ENCODE measurements around the gene STXBP1.

- TF ChIP-seq, protein P1, sequence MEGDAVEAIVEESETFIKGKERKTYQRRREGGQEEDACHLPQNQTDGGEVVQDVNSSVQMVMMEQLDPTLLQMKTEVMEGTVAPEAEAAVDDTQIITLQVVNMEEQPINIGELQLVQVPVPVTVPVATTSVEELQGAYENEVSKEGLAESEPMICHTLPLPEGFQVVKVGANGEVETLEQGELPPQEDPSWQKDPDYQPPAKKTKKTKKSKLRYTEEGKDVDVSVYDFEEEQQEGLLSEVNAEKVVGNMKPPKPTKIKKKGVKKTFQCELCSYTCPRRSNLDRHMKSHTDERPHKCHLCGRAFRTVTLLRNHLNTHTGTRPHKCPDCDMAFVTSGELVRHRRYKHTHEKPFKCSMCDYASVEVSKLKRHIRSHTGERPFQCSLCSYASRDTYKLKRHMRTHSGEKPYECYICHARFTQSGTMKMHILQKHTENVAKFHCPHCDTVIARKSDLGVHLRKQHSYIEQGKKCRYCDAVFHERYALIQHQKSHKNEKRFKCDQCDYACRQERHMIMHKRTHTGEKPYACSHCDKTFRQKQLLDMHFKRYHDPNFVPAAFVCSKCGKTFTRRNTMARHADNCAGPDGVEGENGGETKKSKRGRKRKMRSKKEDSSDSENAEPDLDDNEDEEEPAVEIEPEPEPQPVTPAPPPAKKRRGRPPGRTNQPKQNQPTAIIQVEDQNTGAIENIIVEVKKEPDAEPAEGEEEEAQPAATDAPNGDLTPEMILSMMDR (IDR thresholded peaks at IDR 0.05), result no peak
- no peak for TF ChIP-seq EP300 (IDR thresholded peaks at IDR 0.05)
- no peak for TF ChIP-seq POLR2A (IDR thresholded peaks at IDR 0.05; ENCODE audit: low read depth)
- no peak for TF ChIP-seq POLR2AphosphoS5 (IDR thresholded peaks at IDR 0.05)
Measured at GRCh38 chr9:127716412-127716811, 104.3 kb downstream of the STXBP1 start.
